GM19099 (cell line): ENCODE measurements around the gene ARNT2.

Experiments used
- POLR2A ChIP-seq: IDR thresholded peaks from 3 replicates; pipeline ENCODE4 v1.6.1; 2011; ENCODE audit warnings: low read depth; ENCODE audit not compliant: insufficient read length; ENCODE audit errors: extremely low read depth

Gene ARNT2

DNA sequence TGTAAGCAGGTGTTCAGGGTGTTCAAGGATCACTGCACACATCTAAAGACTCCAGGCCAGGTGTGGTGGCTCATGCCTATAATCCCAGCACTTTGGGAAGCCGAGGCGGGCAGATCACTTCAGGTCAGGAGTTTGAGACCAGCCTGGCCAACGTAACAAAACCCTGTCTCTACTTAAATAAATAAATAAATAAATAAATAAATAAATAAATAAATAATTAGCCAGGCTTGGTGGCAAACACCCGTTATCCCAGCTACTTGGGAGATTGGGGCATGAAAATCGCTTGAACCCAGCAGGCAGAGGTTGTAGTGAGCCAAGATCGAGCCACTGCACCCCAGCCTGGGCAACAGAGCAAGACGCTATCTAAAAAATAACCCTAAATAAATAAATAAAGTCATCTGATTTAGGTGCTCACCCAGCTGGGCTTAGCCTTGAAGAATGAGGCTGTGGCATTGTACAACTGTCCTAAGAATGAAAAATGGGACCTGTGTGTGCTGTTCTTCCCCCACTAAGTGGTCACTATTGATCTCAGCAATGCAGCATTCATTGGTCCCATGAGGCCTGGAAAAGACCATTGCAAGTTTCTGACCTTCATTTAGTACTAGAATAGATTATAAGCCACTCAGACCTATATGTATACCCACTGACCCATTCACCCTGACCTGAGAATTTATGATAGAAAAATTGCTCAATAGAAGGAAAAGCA, 208.1 kb downstream of the ARNT2 start:
- no peak for TF ChIP-seq POLR2A

- no peak for TF ChIP-seq POLR2A
These were observed 209.7 kb downstream of the ARNT2 start for GRCh38 chr15:80613762-80614365.

DNA sequence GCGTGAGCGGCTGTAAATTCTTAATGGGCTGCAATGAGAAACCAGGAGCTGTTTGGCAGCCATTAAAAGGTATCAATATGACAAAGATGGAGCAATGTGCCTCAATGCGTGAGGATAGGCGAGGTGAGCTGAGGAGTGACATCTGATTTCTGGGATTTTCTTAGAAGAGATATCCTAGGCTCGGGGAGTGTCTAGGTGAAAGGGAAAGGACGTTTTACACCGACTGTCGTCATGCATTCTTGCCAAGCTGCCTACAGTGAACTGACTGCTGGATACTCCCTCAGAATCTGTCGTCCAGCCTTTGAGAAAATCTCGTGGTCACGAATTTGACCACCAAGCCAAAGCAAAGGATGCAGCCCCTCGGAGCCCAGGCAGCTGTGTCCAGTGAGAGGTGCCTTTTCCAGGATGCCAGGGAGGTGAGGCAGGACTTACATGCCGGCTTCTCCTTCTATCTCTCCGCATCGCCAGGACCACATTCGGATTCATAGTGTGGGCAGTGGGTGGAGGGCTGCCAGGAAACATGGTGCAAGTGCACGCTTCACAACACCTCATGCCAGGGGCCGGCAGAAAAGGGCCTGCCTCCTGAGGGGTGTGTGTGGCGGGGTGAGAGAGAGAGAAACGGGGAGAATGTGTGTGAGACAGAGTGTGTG, 210.7 kb downstream of the ARNT2 start:
- no peak for TF ChIP-seq POLR2A

- TF ChIP-seq POLR2A: no peak
These were observed 211.2 kb downstream of the ARNT2 start for GRCh38 chr15:80615361-80615736.

DNA sequence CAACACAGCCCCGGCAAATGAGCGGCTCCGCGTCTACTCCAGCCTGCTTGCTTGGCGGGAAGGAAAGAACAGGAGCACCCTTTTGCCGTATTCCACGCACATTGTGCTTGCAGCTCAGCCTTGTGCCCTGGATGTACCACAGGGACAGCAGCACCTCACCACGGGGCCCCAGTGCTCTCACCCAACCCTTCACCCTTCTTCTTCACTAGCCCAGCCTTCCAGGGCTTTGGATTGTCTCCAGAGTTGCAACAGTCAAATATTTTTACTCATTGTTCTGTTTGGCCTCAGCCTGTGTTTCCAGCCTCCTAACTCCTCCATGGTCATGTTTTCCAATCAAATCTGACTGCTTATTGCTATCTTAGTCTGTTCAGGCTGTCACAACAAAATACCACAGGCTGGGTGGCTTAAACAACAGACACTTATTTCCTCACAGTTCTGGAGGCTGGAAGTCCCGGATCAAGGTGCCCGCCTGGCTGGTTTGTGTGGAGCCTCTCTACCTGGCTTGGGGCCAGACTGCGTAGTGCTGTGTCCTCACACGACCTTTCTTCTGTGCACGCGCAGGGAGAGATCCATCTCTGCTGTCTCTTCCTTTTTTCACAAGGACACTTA, 211.7 kb downstream of the ARNT2 start:
- no peak for TF ChIP-seq POLR2A

DNA sequence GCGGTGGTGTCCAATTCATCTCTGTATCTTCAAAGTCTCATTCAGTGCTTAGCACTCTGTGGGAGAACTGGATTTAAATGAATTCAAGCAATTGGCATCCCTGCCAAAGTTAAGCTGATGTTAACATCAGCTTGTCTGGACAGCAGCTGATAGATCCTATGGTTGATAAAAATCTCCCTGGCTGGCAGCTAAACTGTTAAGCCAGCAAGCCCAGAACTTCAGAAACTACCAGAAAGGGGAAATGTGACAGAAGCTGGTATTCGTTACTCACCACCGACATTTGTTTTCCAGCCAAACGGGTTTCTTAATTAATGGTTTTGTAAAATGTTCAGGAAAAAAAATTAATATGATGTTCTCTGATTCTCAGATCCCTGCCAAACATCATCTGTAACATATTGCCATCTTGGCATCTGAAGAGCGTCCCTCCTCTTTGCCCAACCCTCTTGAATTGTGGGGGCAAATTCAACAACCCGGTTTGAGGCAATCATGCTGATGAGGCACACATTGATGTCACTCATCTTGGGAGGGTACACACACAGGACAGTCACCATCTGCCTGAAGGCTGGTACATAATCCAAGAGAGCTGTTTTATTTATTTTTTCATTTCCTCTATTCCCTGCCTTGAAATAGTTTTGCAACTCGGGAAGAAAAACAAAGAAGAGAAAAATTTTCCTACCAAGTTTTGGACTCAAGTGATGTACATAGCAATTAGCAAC, 214.7 kb downstream of the ARNT2 start:
- no peak for TF ChIP-seq POLR2A

- TF ChIP-seq POLR2A: no peak
These were observed 215.5 kb downstream of the ARNT2 start for GRCh38 chr15:80619680-80620079.

DNA sequence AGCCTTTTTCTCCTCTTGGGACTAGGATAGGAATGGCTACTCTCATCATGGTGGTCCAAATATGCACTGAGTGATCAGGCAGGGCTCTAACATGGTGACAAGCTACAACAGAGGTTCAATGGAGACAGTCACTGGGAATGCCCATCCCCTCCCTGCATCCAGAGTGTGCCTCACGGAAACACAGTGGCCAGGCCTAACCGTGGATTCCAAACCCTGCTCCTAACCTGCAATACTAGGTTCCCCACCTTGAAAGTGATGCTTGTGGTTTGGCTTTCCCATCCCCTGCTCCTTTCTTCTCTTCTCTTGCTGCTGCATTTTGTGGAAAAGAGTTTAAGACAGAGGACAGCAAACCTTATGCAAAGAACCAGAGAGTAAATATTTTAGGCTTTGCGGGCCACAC, 216.0 kb downstream of the ARNT2 start:
- no peak for TF ChIP-seq POLR2A

DNA sequence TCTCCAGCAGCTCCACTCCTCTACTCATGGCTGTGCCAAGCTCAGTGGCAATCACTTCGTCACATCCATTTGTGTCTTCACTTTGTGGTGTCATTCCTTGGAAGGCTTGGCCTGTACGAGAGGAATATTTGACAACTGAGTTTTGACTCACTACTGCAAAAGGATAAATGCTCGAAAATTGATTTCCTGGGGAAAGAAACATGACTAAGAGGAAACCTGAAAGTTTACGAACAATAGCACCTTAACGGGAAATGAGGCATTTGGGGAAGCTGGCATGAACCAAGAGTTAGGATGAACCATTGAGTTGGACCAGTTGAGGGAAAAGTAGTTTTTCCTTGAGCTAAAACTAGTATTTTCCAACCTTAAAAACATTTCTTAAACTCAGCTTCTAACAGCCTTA, 216.7 kb downstream of the ARNT2 start:
- no peak for TF ChIP-seq POLR2A

GRCh38 chr15:80626643-80627120, 222.5 kb downstream of the ARNT2 start:
- TF ChIP-seq POLR2A: no peak

GRCh38 chr15:80629355-80629754, 225.2 kb downstream of the ARNT2 start:
- TF ChIP-seq POLR2A: no peak

DNA sequence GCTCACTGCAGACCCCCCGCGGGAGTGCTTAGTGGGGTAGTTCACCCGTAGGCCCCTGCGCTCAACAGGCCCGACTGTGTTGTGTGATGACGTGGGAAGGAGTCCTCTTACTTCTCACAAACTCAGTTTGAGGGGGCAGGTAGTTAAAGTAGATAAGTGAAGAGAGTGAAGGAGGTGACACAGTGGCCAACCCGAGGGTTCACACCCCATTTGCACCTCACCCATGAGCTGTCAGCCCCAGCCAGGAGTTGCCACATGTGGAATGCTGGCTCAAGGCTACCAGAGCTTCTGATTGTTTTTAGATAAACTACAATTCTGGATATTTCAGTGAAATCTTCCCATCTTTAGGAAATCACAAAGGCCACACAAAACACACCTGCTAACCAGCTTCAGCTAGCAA, 226.8 kb downstream of the ARNT2 start:
- TF ChIP-seq POLR2A: no peak

GRCh38 chr15:80633221-80633620, 229.0 kb downstream of the ARNT2 start:
- no peak for TF ChIP-seq POLR2A

GRCh38 chr15:80635953-80636352, 231.8 kb downstream of the ARNT2 start:
- no peak for TF ChIP-seq POLR2A

DNA sequence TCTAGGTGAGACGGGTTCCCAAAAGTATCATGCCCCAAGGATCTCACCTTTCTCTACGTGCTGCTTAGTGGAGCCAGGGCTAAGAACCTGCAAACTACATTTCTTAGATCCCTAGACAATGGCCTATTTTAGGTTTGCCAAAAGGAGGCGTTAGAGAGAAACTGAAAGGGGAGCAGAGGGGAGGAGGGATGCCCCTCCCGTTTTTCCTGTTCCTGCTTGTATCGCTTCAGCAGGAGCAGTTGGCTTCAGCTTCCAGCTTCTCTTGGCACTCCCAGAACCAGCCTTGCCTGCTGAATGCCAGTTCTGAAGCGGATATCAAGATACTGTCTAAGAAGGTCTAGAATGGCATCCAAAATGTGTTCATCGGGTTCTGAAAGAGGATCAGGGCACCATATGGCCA, 232.5 kb downstream of the ARNT2 start:
- TF ChIP-seq POLR2A: no peak
